Body of pancreas (tissue), 4 donors: ENCODE data around the gene PPWD1. TPM values are rescaled to one million over a fixed set of nuclear protein-coding genes. Genes with fewer than 3 reads are reported as not detected.

Experiments used
- ATAC-seq: fragments of 150-250 bp; one replicate; pipeline ENCODE4 v1.9.1; 2016
- DNase-seq, 4 donors: peaks; one replicate each; pipeline ENCODE4 v3.0.0-alpha.2; 2019
- H3K27ac ChIP-seq, 4 donors: fragments of 200-600 bp; sonication (generic); 1 replicate in 3 of 4; 2 replicates in 1 of 4; pipeline versions ENCODE4 v1.5.1 to v1.6.1; 2016 to 2019; ENCODE audit warnings: mild to moderate bottlenecking in 1 of 4, mixed read lengths in 1 of 4, moderate library complexity in 1 of 4
- H3K27me3 ChIP-seq, 2 donors: fragments of 200-600 bp; sonication (generic); one replicate each; pipeline ENCODE4 v1.6.0; 2016; ENCODE audit warnings: mild to moderate bottlenecking in 1 of 2
- H3K36me3 ChIP-seq, 2 donors: fragments of 200-600 bp; sonication (generic); replicated peaks in 1 of 2; 2 replicates each; pipeline ENCODE4 v1.5.1; 2016; ENCODE audit warnings: low read depth in 2 of 2; ENCODE audit not compliant: insufficient read depth in 1 of 2
- H3K4me1 ChIP-seq: fragments of 200-600 bp; sonication (generic); one replicate; pipeline ENCODE4 v1.6.0; 2016
- H3K4me3 ChIP-seq, 2 donors: fragments of 200-600 bp; sonication (generic); 1 replicate in 1 of 2; 2 replicates in 1 of 2; pipeline ENCODE4 v1.5.1; 2016 to 2019
- H3K9me3 ChIP-seq, 3 donors: fragments of 200-600 bp; sonication (generic); 1 replicate in 2 of 3; 2 replicates in 1 of 3; pipeline ENCODE4 v1.5.1; 2016
- CTCF ChIP-seq, 7 experiments: fragments of 450-650 bp in 4 of 7; fragments of 200-600 bp in 3 of 7; sonication (generic) in 3 of 7; IDR thresholded peaks; one replicate each; pipeline ENCODE4 v1.5.1; 2016 to 2019; ENCODE audit warnings: antibody characterized with exemption in 7 of 7
- POLR2A ChIP-seq, 3 donors: fragments of 450-650 bp; IDR thresholded peaks; one replicate each; pipeline ENCODE4 v1.6.1; 2016; ENCODE audit warnings: antibody characterized with exemption in 3 of 3, mild to moderate bottlenecking in 2 of 3
- WGBS, 2 donors: methylation state at CpG; one replicate each; pipeline ENCODE4 v1.1.5; 2017; 5-methylcytosine and 5-hydroxymethylcytosine counted together
- intact Hi-C: fragments of 100-400 bp; cut with DNase I; formaldehyde crosslinking; loops from one replicate; pipeline ENCODE4 v1.15.1; 2023
- total RNA-seq, 2 donors: library from RNA; depleted of rRNA; stranded (reverse); fragments of >200 nt; gene quantifications; one replicate each; pipeline ENCODE4 v1.1.0, GENCODE V29; 2016

The PPWD1 gene
- total RNA-seq, 2 donors from 2014 or later: 19.1 to 38.7 TPM

- H3K9me3 ChIP-seq: no peaks in the 10 kb centered on the region
- no peaks in the 10 kb centered on the region for H3K36me3 ChIP-seq
- no peaks in the 10 kb centered on the region for H3K27me3 ChIP-seq
- TF ChIP-seq POLR2A (IDR thresholded peaks at IDR 0.05) (no peak), CTCF (IDR thresholded peaks at IDR 0.05) (no peak)
- ATAC-seq: no peak
- H3K4me3 ChIP-seq: no peak overlapping the region
- no peaks in the 10 kb centered on the region for H3K4me1 ChIP-seq
- intact Hi-C loops: no loop called here
- no peak for DNase-seq
- no peak overlapping the region for H3K27ac ChIP-seq
These were observed 7.8 kb upstream of the PPWD1 start for GRCh38 chr5:65555287-65555686.

GRCh38 chr5:65556181-65556580, 6.9 kb upstream of the PPWD1 start:
- WGBS, 2 donors: 54 to 65% methylated on average over 2 of the region's 2 CpGs
- no peak for ATAC-seq
- H3K36me3 ChIP-seq: no peaks in the 10 kb centered on the region
- H3K9me3 ChIP-seq: no peaks in the 10 kb centered on the region
- intact Hi-C loops: no loop called here
- no peak for TF ChIP-seq POLR2A (IDR thresholded peaks at IDR 0.05)
- H3K27me3 ChIP-seq: no peaks in the 10 kb centered on the region
- no peak overlapping the region for H3K4me3 ChIP-seq
- no peak overlapping the region for H3K27ac ChIP-seq
- no peaks in the 10 kb centered on the region for H3K4me1 ChIP-seq
- no peak for DNase-seq

- Histone ChIP-seq H3K4me3 (no peak overlapping the region), H3K9me3 (no peaks in the 10 kb centered on the region), H3K4me1 (no peaks in the 10 kb centered on the region), H3K36me3 (no peaks in the 10 kb centered on the region), H3K27me3 (no peaks in the 10 kb centered on the region), H3K27ac (no peak overlapping the region)
- WGBS, 2 donors: 83 to 87% methylated on average over 3 of the region's 3 CpGs
- intact Hi-C loops: no loop called here
- TF ChIP-seq POLR2A (IDR thresholded peaks at IDR 0.05) (no peak), CTCF (IDR thresholded peaks at IDR 0.05) (no peak)
- no peak for ATAC-seq
- no peak for DNase-seq
These were observed 6.4 kb upstream of the PPWD1 start for GRCh38 chr5:65556718-65557117.

GRCh38 chr5:65563777-65564176, 681 bp downstream of the PPWD1 start:
- no peak for ATAC-seq
- Histone ChIP-seq H3K27me3 (no peaks in the 10 kb centered on the region), H3K4me1 (peaks cover 24% of the 10 kb centered on the region), H3K4me3 (peak overlapping the region; percentile 72 to 83), H3K27ac (peak overlapping the region in 3 of 4 donors; percentile 58 to 91 (median 86)), H3K9me3 (no peaks in the 10 kb centered on the region), H3K36me3 (no peaks in the 10 kb centered on the region)
- no peak for TF ChIP-seq CTCF (IDR thresholded peaks at IDR 0.05)
- TF ChIP-seq POLR2A (IDR thresholded peaks at IDR 0.05): no peak
- WGBS, 2 donors: 3 to 4% methylated on average over 11 of the region's 11 CpGs
- intact Hi-C loops: no loop called here
- no peak for DNase-seq

DNA sequence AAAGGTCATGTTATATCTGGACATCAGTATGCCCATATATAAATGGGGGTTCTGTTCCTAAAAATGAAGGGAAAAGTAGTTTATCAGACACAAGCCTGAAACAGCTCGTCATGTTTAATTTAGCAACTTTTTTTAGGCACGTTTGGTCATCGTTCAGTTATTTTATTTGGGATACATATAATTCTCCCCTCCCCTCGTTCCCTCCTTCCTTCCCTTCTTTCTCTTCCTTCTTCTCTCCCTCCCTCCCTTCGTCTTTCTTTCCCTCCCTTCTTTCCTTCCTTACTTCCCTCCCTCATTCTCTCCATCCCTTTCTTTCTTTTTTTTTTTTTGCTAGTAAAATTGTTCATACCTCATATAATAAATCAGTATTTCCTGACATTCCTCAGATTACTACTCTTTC, 3.4 kb downstream of the PPWD1 start:
- TF ChIP-seq CTCF (IDR thresholded peaks at IDR 0.05): no peak
- no peak for TF ChIP-seq POLR2A (IDR thresholded peaks at IDR 0.05)
- DNase-seq (no peak), ATAC-seq (no peak)
- WGBS, 2 donors: 83 to 86% methylated on average over 5 of the region's 5 CpGs
- peaks cover 24% of the 10 kb centered on the region for H3K4me1 ChIP-seq
- no peaks in the 10 kb centered on the region for H3K9me3 ChIP-seq
- intact Hi-C loops: no loop called here
- H3K27me3 ChIP-seq: no peaks in the 10 kb centered on the region
- H3K27ac ChIP-seq: no peak overlapping the region
- H3K4me3 ChIP-seq: no peak overlapping the region
- no peaks in the 10 kb centered on the region for H3K36me3 ChIP-seq
